DMS 273 (cell line): Measurements from ENCODE around the gene CHD9.
A peak's percentile ranks its signal among the peaks of the same experiment; 100 is the strongest.

Experiments
- DNase-seq: peaks from one replicate; lab custom pipeline; 2025; ENCODE audit not compliant: unreplicated experiment; lab: John Stamatoyannopoulos, UW

CHD9 gene

GRCh38 chr16:53091466-53092211, 36.8 kb downstream of the CHD9 start:
- DNase-seq, result peak; percentile 99

GRCh38 chr16:53092284-53092683, 37.5 kb downstream of the CHD9 start:
- DNase-seq, result peak; percentile 83

GRCh38 chr16:53093162-53093744, 38.5 kb downstream of the CHD9 start:
- DNase-seq, result no peak

- DNase-seq, result peak; percentile 51
Observed at GRCh38 chr16:53094013-53094630, 39.3 kb downstream of the CHD9 start.

GRCh38 chr16:53097190-53097589, 42.4 kb downstream of the CHD9 start:
- no peak for DNase-seq

GRCh38 chr16:53098526-53099317, 43.9 kb downstream of the CHD9 start:
- DNase-seq, result peak; percentile 93

GRCh38 chr16:53099318-53100130, 44.7 kb downstream of the CHD9 start:
- DNase-seq, result peak; percentile 95

GRCh38 chr16:53100131-53100748, 45.4 kb downstream of the CHD9 start:
- no peak for DNase-seq

GRCh38 chr16:53100889-53101288, 46.1 kb downstream of the CHD9 start:
- no peak for DNase-seq

- DNase-seq, result no peak
Observed at GRCh38 chr16:53103811-53104210, 49.0 kb downstream of the CHD9 start.

GRCh38 chr16:53105565-53105964, 50.8 kb downstream of the CHD9 start:
- no peak for DNase-seq

GRCh38 chr16:53111078-53111791, 56.4 kb downstream of the CHD9 start:
- DNase-seq, result no peak

GRCh38 chr16:53112015-53112414, 57.2 kb downstream of the CHD9 start:
- no peak for DNase-seq

GRCh38 chr16:53115047-53115446, 60.3 kb downstream of the CHD9 start:
- DNase-seq, result no peak

GRCh38 chr16:53115773-53116172, 61.0 kb downstream of the CHD9 start:
- no peak for DNase-seq

- DNase-seq, result no peak
Observed at GRCh38 chr16:53121043-53121620, 66.3 kb downstream of the CHD9 start.

- no peak for DNase-seq
Observed at GRCh38 chr16:53121661-53122060, 66.9 kb downstream of the CHD9 start.

GRCh38 chr16:53123747-53124146, 69.0 kb downstream of the CHD9 start:
- DNase-seq, result no peak

- no peak for DNase-seq
Observed at GRCh38 chr16:53126390-53126789, 71.6 kb downstream of the CHD9 start.
